ENCODE results near the gene DCXR. TPM values are rescaled to one million over a fixed set of nuclear protein-coding genes. Genes with fewer than 3 reads are reported as not detected.
A peak's percentile ranks its signal among the peaks of the same experiment; 100 is the strongest.

DCXR gene
- total and polyA plus RNA-seq, 2 of the 13 experiments (the other 11 are each of a cell fraction or from before 2014, with no cell fraction given) = 287 to 311 TPM

GRCh38 chr17:81998691-81999438 lies 38.6 kb downstream of the DCXR start (continued):
- TF ChIP-seq ZNF574 (CRISPR knock-in tag; IDR thresholded peaks at IDR 0.05) (0 out of 2 replicates have a peak, but pooled peaks have one; percentile 18), CEBPZ (IDR thresholded peaks at IDR 0.05; ENCODE audit: low read length) (no peak), ZNF333 (CRISPR knock-in tag; IDR thresholded peaks at IDR 0.05; ENCODE audit: borderline replicate concordance) (0 out of 2 replicates have a peak, but pooled peaks have one; percentile 16), MXD4 (CRISPR knock-in tag; IDR thresholded peaks at IDR 0.05) (no peak), POLR2G (IDR thresholded peaks at IDR 0.05; ENCODE audit: low read depth, low read length) (no peak; the same call in none of the 2 replicates), ZNF230 (CRISPR knock-in tag; IDR thresholded peaks at IDR 0.05) (0 out of 2 replicates have a peak, but pooled peaks have one; percentile 54), ZNF510 (CRISPR knock-in tag; IDR thresholded peaks at IDR 0.05; ENCODE audit: low read depth) (0 out of 2 replicates have a peak, but pooled peaks have one; percentile 14), SOX6 (IDR thresholded peaks at IDR 0.05) (no peak), SOX6 (CRISPR knock-in tag; IDR thresholded peaks at IDR 0.05) (no peak), SMAD1 (CRISPR knock-in tag; IDR thresholded peaks at IDR 0.05; ENCODE audit: borderline replicate concordance, low read depth) (no peak), ZNF747 (CRISPR knock-in tag; IDR thresholded peaks at IDR 0.05; ENCODE audit: borderline replicate concordance) (peak; percentile 16; the same call in 1 of the 2 replicates), ZSCAN30 (CRISPR knock-in tag; IDR thresholded peaks at IDR 0.05) (no peak), EP300 (IDR thresholded peaks at IDR 0.05; ENCODE audit: low read depth in 2 of 2, low read length in 2 of 2) (no peak), EP300 (CRISPR knock-in tag; IDR thresholded peaks at IDR 0.05; ENCODE audit: borderline replicate concordance) (no peak; the same call in none of the 2 replicates), ZBTB8A (CRISPR knock-in tag; IDR thresholded peaks at IDR 0.05; ENCODE audit: borderline replicate concordance, low read depth) (0 out of 2 replicates have a peak, but pooled peaks have one; percentile 4), ZNF879 (CRISPR knock-in tag; IDR thresholded peaks at IDR 0.05) (no peak), USF2 (IDR thresholded peaks at IDR 0.05; ENCODE audit: low read depth, low read length) (no peak), USF2 (CRISPR knock-in tag; IDR thresholded peaks at IDR 0.05; ENCODE audit: borderline replicate concordance) (no peak), ZBTB33 (CRISPR knock-in tag; IDR thresholded peaks at IDR 0.05) (peak; percentile 91)
